ENCODE measurements around the gene DLST. TPM values are rescaled to one million over a fixed set of nuclear protein-coding genes. Genes with fewer than 3 reads are reported as not detected.

The DLST gene
- total RNA-seq, 1 donor from 2014 or later = 58.6 TPM

DNA sequence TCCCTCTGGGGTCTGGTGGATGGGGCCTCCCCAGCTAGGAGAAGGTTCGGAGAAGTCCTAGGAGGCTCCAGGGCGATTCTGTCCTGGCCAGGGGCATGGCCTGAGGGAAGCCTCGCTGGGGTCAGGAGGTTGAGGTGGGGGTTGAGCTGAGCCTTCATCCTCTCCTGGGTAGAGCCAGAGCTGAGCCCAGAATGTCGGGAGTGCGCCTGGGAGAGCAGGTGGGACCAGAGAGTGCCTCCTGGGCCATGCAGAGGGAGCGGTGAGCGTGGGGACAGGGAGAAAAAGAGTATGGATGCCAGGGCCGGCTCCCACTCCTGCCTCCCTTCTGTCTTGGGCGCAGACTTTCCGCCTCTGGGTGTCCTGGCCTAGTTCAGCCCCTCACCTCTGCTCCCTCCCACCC is 28.2 kb downstream of the DLST start:
- TF ChIP-seq, protein P1, sequence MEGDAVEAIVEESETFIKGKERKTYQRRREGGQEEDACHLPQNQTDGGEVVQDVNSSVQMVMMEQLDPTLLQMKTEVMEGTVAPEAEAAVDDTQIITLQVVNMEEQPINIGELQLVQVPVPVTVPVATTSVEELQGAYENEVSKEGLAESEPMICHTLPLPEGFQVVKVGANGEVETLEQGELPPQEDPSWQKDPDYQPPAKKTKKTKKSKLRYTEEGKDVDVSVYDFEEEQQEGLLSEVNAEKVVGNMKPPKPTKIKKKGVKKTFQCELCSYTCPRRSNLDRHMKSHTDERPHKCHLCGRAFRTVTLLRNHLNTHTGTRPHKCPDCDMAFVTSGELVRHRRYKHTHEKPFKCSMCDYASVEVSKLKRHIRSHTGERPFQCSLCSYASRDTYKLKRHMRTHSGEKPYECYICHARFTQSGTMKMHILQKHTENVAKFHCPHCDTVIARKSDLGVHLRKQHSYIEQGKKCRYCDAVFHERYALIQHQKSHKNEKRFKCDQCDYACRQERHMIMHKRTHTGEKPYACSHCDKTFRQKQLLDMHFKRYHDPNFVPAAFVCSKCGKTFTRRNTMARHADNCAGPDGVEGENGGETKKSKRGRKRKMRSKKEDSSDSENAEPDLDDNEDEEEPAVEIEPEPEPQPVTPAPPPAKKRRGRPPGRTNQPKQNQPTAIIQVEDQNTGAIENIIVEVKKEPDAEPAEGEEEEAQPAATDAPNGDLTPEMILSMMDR (conservative IDR thresholded peaks at IDR 0.05; ENCODE audit: low read depth, low read length) = no peak
- no peak overlapping the region for H3K4me3 ChIP-seq (ENCODE audit: low read depth, low read length)
- DNase-seq (ENCODE audit: low read depth) = no peak

DNA sequence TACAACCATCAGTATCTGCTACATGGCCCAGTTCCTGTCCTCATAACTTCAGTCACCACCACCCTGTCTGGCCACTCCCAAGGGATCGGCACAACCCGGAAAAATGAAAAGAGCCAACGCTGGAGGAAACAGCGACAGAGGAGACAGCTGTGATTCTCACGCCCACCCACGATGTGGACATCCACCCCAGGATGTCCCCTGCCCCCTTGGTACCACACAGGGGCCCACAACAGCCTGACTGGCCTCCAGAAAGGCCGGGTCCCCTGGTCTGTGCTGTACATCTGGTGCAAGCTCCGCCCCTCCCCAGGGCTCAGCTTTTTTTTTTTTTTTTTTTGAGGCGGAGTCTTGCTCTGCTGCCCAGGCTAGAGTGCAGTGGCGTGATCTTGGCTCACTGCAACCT is 28.8 kb downstream of the DLST start:
- no peak for DNase-seq (ENCODE audit: low read depth)
- TF ChIP-seq, protein P1 (conservative IDR thresholded peaks at IDR 0.05; ENCODE audit: low read depth, low read length) = no peak
- no peak overlapping the region for H3K4me3 ChIP-seq (ENCODE audit: low read depth, low read length)

DNA sequence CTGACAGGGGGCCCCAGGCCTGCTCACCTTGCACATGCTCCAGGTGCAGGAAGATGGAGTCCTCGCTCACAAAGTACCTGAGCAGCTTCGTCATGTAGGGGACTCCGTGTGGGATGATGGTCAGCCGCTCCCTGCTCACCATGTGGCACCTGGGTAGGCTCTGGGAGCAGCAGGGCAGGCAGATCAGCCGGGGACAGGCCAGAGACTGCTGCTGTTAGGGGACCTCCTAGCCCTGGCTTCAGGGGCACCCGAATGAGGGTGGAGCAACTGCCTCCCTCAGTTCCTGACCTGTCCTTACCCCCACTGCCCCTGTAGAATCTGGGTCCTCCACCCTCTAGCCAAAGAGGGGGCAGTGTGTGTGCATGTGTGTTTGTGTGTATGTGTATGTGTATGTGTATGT is 29.5 kb downstream of the DLST start:
- no peak overlapping the region for H3K4me3 ChIP-seq (ENCODE audit: low read depth, low read length)
- TF ChIP-seq, protein P1 (conservative IDR thresholded peaks at IDR 0.05; ENCODE audit: low read depth, low read length) = no peak
- DNase-seq (ENCODE audit: low read depth) = no peak

DNA sequence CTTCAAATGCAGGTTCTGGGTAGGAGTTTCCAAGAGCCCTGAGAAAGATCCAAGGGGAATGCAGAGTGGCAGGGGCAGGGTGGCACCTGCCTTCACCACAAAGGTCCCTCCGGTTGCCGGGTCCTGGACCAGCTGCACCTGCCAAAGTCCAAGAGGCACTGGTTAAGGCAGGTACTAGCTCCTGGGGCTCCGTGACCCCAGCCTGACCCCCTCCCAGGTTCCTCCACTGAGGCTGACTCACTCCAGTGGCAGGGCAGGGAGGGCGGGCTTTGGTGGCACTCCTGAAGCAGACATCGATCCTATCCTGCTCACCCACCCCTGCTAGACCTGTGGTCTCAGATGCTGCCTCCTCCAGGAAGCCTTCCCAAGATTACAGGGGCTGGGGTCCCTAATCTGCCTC is 30.0 kb downstream of the DLST start:
- H3K4me3 ChIP-seq (ENCODE audit: low read depth, low read length) = no peak overlapping the region
- DNase-seq (ENCODE audit: low read depth) = no peak
- TF ChIP-seq, protein P1 (conservative IDR thresholded peaks at IDR 0.05; ENCODE audit: low read depth, low read length) = no peak

DNA sequence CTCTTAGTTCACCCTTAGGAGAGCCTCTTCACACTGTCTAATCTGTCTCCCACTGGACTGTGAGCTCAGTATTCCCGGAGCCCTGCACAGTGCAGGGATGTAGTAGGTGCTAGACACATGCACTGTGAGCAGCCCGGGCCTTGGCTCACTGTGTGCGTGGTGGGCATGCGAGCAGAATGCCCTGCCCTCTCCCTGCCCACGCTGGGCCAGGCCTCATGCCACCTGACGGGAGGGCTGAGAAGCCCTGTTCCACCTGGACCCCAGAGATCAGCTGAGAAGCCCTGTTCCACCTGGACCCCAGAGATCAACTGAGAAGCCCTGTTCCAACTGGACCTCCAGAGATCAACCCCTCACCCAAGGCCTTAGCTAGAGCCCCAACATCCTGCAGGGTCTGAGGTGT is 30.4 kb downstream of the DLST start:
- TF ChIP-seq, protein P1 (conservative IDR thresholded peaks at IDR 0.05; ENCODE audit: low read depth, low read length) = no peak
- no peak for DNase-seq (ENCODE audit: low read depth)
- no peak overlapping the region for H3K4me3 ChIP-seq (ENCODE audit: low read depth, low read length)

DNA sequence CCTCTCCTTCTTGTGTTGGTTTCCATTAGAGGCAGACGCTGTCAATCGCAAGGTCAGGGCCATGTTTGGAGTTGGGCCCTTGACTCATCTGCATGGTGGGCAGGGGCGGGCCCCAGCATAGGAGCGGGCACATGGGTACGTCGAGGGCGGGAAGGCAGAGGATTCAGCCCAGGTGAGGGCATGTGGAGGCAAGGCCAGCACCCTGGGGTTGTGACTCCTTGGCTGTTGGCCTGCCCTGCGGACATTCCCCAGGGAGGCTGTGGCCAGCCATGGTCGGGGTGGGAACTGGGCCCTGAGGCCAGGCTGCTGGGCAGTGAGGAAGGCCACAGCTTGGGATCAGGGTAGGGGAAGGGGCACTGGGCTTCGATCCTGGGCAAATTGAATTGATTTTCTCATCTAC is 31.1 kb downstream of the DLST start:
- no peak overlapping the region for H3K4me3 ChIP-seq (ENCODE audit: low read depth, low read length)
- DNase-seq (ENCODE audit: low read depth) = no peak
- TF ChIP-seq, protein P1 (conservative IDR thresholded peaks at IDR 0.05; ENCODE audit: low read depth, low read length) = no peak

DNA sequence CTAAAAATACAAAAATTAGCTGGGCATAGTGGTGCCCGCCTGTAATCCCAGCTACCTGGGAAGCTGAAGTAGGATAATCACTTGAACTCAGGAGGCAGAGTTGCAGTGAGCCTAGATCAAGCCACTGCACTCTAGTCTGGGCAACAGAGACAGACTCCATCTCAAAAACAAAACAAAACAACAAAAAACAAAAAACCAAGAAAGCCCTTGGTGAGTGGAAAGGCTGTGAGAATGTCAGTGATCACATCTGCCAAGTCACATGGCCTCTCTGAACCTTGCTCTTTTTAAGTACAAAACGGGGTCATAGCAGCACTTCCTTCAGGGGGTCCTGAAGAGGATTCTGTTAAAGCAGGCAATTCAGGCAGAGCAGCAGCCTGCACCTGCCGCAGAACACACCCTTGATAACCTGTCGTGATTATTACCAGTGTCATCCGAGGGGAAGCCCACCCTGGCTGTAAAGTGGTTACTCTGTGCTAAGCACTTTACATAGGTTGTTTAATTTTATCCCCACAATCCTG is 31.7 kb downstream of the DLST start:
- TF ChIP-seq, protein P1 (conservative IDR thresholded peaks at IDR 0.05; ENCODE audit: low read depth, low read length) = no peak
- H3K4me3 ChIP-seq (ENCODE audit: low read depth, low read length) = no peak overlapping the region
- DNase-seq (ENCODE audit: low read depth) = no peak
